ENCODE data around the gene OCA2.
"Not testable (repeated sequence)": the region's sequence is repeated elsewhere in the genome, so short reads cannot be mapped to it uniquely, and the experiment has no call there.

Gene OCA2

DNA sequence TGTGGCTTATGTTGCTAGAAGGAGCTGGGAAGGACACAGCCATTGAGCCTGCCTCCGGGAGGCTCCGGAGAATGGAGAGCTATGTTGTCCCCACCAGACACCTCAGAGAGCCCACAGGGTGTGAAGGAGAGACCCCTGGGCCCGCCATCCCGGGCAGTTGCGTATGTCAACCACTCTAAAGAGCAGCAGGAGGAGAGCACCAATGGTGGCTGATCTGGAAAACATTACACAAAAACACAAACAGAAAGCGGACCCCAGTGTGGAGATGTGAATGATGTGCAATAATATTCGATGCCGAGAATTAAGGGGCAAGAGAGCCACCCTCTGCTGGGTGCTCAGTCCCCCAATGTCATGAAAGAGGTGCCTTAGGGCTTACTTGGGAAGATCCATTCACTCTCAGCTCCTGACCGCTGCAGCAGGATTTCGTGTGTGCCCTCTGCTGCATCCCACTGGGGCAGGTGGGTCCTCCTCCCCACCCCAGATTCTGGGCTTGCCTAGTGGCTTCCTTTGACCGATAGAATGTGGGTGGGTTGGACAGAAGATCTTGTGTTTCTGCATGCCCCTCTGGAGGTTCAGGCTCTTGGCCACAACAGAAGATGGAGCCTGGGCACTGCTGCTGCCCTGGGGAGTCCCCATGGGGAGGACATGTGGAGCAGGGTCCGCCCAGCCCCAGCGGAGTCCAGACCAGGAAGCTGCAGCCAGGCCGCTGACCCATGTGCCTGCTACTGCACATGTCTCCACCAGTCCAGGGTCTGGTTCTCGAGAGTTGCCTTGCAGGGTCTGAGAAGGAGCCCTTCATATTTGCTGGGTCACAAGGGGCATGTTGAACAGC lies 245.3 kb downstream of the OCA2 start:
- in situ Hi-C loops (cut with MboI; ENCODE audit: low sequenced_read_pairs), result no loop called here

GRCh38 chr15:27851858-27852210 lies 247.3 kb downstream of the OCA2 start:
- in situ Hi-C loops (cut with MboI; ENCODE audit: low sequenced_read_pairs), result no loop called here

DNA sequence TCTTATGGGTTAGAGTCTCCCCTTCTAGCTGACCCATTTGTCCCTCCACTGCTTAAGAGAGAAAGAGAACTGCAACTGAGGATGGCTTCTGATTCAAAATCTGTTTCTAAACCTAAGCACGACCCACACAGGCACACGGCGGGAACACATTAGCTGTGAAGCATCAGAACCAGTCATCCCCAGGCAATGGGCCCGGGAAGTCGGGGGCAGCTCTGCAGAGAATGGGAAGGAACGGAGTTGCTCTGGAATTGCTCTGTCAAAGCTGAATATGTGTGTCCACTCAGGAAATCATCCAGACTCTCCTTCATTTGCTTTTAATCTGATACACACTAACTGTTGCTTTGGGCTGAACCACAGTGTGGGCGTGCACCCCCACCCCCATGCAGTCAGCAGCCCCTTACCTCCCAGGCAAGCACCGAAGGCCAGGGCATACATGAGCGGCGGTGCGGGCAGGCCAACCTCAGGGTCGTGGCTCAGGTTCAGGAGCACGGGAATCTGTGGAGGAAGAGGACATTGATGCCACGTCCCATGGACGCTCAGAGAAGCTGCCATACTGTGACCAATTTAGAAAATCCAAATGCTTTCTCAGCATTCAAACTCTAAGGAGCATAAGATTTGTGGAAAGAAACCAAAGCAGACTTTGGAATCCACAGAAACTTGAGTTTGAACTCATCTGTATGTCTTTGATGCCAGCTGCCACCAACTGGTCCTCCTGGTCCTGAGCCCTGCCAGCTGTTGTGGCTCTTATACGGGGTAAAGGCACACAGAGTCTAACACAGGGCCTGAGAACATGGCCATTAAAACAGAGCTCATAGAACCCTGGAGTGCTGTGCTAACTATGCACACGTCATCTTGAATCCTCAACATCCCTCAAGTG lies 247.9 kb downstream of the OCA2 start:
- in situ Hi-C loops (cut with MboI; ENCODE audit: low sequenced_read_pairs), result no loop called here

GRCh38 chr15:27850050-27850449 lies 249.1 kb downstream of the OCA2 start:
- in situ Hi-C loops (cut with MboI; ENCODE audit: low sequenced_read_pairs), result no loop called here

DNA sequence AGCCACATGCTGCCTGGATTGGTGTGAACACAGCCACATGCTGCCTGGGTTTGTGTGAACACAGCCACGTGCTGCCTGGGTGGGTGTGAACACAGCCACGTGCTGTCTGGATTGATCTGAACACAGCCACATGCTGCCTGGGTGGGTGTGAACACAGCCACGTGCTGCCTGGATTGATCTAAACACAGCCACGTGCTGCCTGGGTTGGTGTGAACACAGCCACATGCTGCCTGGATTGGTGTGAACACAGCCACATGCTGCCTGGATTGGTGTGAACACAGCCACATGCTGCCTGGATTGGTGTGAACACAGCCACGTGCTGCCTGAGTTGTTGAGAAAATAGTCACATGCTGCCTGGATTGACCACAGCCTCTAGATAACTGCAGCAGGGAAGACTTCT lies 250.2 kb downstream of the OCA2 start:
- in situ Hi-C loops (cut with MboI; ENCODE audit: low sequenced_read_pairs), result not testable (repeated sequence)

DNA sequence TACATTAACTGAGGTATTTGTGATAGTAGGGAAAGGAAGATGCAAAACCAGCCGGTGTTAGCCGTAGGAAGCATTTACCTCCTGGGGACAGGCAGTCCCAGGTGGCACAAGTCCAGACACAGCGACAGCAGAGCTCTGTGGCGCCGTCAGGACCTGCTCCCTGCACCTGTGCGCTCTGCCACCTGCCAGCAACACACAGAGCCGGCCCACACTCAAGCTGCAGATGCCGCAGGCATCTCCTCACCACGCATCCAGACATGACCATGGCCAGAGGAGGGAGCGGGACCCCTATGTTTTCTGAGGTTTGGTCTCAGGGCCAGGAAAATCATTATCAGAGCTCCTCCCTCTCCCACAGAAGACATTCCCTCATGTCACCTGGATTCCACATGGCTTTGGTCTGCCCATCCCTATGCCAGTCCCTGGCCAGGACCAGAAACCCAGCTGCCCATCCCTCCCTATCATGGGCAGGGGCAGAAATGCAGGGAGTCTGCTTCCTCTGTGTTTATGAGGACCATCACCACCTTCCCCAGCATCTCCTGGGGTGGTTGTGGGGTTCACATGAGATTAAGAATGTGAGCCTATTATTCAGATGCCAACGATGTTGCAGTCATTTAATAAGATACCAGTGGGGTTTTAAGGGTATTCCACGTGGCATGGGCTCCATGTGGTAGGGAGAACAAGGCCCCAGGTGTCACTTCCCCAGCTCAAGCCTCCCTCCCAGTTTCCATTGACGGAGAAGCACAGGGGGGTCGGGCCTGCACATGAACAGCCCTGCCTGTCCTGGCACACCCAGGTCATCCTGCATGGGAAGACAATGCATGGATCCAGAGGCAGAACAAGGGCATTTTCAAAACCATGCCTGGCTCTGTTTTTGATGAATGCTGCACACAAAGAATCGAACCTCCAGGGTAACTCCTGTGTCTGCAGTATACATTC lies 251.1 kb downstream of the OCA2 start:
- in situ Hi-C loops (cut with MboI; ENCODE audit: low sequenced_read_pairs), result no loop called here

- in situ Hi-C loops (cut with MboI; ENCODE audit: low sequenced_read_pairs), result no loop called here
Observed at GRCh38 chr15:27846722-27847395, 252.3 kb downstream of the OCA2 start.

DNA sequence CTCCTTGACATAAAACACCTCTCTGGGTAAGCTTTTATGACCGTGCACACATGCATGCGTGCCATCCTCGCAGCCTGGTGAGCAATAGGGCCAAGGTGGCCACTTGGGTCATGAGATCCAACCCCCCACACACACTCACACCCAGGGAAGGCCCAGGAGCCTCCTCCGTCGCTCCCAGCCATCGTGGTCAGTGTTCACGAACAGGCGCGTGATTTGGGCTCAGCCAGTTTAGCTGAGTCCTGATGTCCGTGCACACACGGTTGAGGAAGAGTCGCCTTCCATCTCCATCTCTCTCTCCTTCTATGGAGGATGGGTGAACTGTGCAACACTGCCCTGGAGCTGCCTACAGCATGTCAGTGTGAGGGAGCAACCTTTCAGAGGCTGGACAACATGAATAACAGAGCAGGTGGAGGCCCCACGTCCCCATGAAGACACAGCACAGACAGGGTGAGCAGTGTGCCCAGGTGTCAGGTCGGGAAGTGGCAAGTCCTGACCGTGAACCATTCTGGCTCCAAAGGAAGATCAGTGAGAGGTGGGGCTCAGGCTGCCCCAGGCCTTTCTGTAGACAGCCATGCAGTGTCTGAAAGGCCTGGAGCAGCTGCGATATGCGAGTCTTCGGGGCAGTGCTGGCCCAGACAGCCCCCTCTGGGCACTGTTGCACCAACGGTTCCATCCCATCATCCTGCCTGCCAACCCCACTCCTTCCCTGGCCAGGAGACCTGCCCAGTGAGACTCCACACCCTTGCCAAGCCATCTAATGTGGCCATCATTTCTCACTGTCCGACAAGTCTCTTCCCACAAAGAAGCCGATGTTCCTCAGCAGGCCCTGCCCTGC lies 253.4 kb downstream of the OCA2 start:
- in situ Hi-C loops (cut with MboI; ENCODE audit: low sequenced_read_pairs), result no loop called here

DNA sequence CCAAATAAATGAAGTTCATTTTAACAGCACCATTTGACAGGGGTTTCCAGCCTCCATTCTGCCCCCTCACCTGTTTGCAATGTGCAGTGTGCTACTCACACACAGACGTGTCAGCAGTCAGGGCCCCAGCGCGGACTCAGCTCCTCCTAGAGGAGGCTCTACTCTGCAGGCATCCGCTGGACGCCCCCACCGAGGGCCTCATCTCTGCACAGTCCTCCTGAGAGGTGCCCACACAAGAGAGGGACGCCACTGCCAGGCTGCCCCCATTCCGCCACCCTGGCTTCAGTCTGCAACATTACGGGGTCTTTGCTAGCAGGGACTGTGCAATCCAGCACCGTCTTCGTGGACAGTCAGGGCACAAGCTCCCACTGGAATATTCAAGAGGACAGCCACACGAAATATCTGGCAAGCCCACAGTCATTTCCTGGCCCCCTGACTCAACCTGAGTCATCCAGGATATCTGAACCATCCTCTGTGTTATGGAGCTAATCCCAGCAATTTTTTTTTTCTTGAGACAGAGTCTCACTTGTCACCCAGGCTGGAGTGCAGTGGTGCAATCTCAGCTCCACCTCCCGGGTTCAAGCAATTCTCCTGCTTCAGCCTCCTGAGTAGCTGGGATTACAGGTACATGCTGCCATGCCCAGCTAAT lies 255.0 kb downstream of the OCA2 start:
- in situ Hi-C loops (cut with MboI; ENCODE audit: low sequenced_read_pairs), result no loop called here

DNA sequence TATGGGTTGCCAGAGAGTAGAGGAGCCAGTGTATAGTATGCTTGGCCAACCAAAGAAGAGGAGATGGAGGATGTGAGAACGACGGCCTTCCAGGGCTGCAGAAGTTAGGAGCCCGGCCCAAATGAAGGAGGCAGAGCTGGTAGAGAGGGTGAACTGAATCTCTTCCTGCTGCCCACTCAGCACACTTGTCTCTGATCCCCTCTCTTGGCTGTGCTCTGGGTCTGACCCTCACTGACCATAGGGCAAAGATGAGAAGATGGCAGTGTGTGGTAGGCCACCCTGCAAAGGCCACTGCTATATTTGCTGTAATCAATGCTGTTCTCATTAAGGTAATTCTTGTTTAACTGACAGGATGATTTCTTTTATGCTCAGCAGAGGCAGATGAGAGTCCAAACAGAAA lies 256.0 kb downstream of the OCA2 start:
- in situ Hi-C loops (cut with MboI; ENCODE audit: low sequenced_read_pairs), result no loop called here

- in situ Hi-C loops (cut with MboI; ENCODE audit: low sequenced_read_pairs), result no loop called here
Observed at GRCh38 chr15:27842526-27842925, 256.6 kb downstream of the OCA2 start.

DNA sequence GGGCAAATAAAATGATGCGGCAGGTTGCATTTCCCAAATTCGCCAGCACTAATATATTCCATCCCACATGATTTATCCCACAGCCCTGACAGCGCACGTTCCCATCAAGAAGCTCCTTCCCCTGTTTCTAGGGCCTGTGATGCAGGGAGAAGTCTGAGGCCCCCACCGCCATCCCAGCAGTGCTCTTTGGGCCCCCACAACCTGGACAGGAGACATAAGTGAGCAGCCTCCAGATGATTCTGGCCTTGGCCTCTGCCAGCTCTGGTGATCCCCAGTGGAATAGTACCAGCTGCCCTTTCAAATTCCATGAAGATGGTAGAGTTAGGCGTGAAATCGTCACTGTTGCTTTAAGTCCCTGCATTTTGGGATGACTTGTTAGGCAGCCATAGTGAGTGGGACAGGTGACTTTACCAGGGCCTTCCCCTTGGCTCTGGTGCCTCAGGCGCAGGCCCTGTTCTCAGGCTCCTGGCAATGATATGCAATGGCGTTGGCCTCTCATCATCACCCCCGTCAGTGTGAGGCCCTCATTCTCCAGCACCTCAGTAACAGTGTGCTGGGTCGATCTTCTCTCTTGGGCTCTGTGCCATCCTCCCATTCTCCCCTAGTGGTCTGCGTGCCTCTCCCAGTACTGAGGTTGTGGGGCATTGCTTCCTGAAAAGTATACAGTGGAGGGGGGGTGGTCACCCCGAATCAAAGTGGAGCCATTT lies 263.7 kb downstream of the OCA2 start:
- in situ Hi-C loops (cut with MboI; ENCODE audit: low sequenced_read_pairs), result no loop called here

- in situ Hi-C loops (cut with MboI; ENCODE audit: low sequenced_read_pairs), result no loop called here
Observed at GRCh38 chr15:27834684-27835083, 264.4 kb downstream of the OCA2 start.

GRCh38 chr15:27833974-27834373 lies 265.1 kb downstream of the OCA2 start:
- in situ Hi-C loops (cut with MboI; ENCODE audit: low sequenced_read_pairs), result no loop called here

- in situ Hi-C loops (cut with MboI; ENCODE audit: low sequenced_read_pairs), result no loop called here
Observed at GRCh38 chr15:27833178-27833577, 265.9 kb downstream of the OCA2 start.

GRCh38 chr15:27832237-27832596 lies 266.9 kb downstream of the OCA2 start:
- in situ Hi-C loops (cut with MboI; ENCODE audit: low sequenced_read_pairs), result no loop called here

DNA sequence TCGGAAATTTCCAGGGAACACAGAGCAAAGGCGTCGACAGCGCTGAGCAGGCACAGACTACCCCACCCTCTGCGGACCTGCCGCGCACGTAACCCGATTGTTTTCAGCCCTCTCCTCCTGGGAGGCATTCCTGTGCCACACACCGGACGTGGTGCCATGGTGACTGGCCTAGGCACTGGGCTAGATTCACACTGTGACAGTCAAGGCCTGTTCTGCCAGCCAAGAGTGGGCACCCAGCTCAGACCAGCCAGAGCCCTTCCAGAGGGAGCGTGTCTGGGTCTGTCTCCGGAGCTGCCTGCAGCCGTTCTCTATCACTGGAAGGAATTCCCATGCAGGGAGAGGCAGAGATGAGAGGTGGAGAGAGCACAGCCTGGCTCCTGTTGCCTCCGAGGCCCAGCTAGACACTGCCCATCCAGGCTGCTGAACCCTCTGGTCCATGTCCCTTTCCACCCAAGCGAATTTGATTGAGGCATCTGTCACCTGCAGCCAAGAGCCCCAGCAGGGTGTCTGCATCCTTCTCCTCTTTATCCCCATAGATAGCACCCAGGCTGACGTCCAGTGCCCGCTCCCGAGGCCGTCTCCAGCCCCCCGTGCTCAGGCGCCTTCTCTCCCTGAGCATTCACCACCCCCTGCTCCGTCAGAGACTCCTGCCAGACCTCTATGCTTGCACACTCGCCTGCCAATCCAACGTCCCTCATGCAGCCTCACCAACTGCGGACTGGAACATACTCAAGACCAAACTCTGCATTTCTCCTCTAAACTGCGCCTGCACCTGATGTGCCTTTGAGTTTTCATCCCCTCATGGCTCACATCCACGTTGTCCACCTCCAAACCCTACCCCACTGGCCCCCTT lies 267.5 kb downstream of the OCA2 start:
- in situ Hi-C loops (cut with MboI; ENCODE audit: low sequenced_read_pairs), result no loop called here

DNA sequence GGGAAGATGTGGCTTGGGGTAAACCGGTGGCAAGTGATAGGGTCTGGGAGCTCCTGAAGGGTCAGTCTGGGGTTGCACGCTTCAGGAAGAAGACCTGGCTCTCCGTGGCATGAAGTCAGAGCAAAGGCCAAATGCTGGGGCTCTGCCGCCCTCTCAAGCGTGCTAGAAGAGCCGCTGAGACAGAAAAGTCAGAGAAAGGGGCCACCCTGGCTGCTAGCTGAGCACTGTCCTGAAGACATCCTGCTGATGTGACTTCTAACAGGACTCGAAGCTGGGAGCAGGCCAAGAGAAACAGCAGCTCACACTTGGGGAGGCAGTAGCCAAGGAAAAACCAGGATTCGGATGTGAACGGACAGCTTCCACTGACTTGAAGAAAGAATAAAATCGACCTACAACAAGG lies 270.4 kb downstream of the OCA2 start:
- in situ Hi-C loops (cut with MboI; ENCODE audit: low sequenced_read_pairs), result no loop called here

Measured in HL-60/S4 treated with retinoic acid at 250 ng/mL for 4 days and 3 days (cell line).